Measurements from ENCODE around the gene ARHGEF1.

The ARHGEF1 gene

DNA sequence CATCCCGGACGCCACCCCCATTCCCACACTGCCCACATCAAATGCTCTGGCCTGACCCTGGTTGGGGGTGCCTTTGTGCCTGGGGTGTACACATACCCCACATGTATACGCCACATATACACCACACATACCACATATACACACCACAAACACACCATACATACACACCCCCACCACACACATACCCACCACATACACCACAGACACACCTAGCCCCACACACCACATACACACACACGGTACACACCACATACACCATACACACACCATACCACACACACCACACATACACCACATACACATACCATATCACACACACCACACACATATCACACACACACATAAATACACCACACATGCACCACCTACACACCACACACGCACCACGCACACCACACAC, 35.1 kb downstream of the ARHGEF1 start (continued):
- TF ChIP-seq, protein P1, sequence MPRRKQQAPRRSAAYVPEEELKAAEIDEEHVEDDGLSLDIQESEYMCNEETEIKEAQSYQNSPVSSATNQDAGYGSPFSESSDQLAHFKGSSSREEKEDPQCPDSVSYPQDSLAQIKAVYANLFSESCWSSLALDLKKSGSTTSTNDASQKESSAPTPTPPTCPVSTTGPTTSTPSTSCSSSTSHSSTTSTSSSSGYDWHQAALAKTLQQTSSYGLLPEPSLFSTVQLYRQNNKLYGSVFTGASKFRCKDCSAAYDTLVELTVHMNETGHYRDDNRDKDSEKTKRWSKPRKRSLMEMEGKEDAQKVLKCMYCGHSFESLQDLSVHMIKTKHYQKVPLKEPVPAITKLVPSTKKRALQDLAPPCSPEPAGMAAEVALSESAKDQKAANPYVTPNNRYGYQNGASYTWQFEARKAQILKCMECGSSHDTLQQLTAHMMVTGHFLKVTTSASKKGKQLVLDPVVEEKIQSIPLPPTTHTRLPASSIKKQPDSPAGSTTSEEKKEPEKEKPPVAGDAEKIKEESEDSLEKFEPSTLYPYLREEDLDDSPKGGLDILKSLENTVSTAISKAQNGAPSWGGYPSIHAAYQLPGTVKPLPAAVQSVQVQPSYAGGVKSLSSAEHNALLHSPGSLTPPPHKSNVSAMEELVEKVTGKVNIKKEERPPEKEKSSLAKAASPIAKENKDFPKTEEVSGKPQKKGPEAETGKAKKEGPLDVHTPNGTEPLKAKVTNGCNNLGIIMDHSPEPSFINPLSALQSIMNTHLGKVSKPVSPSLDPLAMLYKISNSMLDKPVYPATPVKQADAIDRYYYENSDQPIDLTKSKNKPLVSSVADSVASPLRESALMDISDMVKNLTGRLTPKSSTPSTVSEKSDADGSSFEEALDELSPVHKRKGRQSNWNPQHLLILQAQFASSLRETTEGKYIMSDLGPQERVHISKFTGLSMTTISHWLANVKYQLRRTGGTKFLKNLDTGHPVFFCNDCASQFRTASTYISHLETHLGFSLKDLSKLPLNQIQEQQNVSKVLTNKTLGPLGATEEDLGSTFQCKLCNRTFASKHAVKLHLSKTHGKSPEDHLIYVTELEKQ (tag by site-specific recombination; IDR thresholded peaks at IDR 0.05; ENCODE audit: borderline replicate concordance) = no peak
- TF ChIP-seq RBAK (tag by site-specific recombination; IDR thresholded peaks at IDR 0.05) (0 out of 2 replicates have a peak, but pooled peaks have one; percentile 19), ZFP3 (tag by site-specific recombination; IDR thresholded peaks at IDR 0.05; ENCODE audit: low read depth) (no peak), ZBTB7A (tag by site-specific recombination; IDR thresholded peaks at IDR 0.05; ENCODE audit: low read depth) (no peak), ZNF37A (tag by site-specific recombination; IDR thresholded peaks at IDR 0.05) (no peak), ZNF155 (tag by site-specific recombination; IDR thresholded peaks at IDR 0.05) (peak; percentile 59; the same call in 1 of the 2 replicates), ZNF555 (tag by site-specific recombination; conservative IDR thresholded peaks at IDR 0.05) (no peak), YY2 (tag by site-specific recombination; IDR thresholded peaks at IDR 0.05) (no peak), EGR2 (tag by site-specific recombination; IDR thresholded peaks at IDR 0.05; ENCODE audit: low read depth) (0 out of 2 replicates have a peak, but pooled peaks have one; percentile 12), ZNF174 (tag by site-specific recombination; IDR thresholded peaks at IDR 0.05) (no peak), SCRT1 (tag by site-specific recombination; IDR thresholded peaks at IDR 0.05; ENCODE audit: borderline replicate concordance) (no peak), ZXDB (tag by site-specific recombination; IDR thresholded peaks at IDR 0.05) (no peak), ZNF184 (tag by site-specific recombination; IDR thresholded peaks at IDR 0.05) (no peak), SALL2 (tag by site-specific recombination; IDR thresholded peaks at IDR 0.05; ENCODE audit: borderline replicate concordance) (no peak), ZNF658 (tag by site-specific recombination; IDR thresholded peaks at IDR 0.05) (no peak; the same call in 1 of the 2 replicates), ZBTB48 (tag by site-specific recombination; IDR thresholded peaks at IDR 0.05) (peak; percentile 8; the same call in 1 of the 2 replicates), GLI2 (tag by site-specific recombination; IDR thresholded peaks at IDR 0.05; ENCODE audit: borderline replicate concordance, low read depth) (no peak), SCRT2 (tag by site-specific recombination; IDR thresholded peaks at IDR 0.05) (no peak), ZNF529 (tag by site-specific recombination; IDR thresholded peaks at IDR 0.05; ENCODE audit: insufficient replicate concordance) (no peak)
- TF ChIP-seq, protein P2, sequence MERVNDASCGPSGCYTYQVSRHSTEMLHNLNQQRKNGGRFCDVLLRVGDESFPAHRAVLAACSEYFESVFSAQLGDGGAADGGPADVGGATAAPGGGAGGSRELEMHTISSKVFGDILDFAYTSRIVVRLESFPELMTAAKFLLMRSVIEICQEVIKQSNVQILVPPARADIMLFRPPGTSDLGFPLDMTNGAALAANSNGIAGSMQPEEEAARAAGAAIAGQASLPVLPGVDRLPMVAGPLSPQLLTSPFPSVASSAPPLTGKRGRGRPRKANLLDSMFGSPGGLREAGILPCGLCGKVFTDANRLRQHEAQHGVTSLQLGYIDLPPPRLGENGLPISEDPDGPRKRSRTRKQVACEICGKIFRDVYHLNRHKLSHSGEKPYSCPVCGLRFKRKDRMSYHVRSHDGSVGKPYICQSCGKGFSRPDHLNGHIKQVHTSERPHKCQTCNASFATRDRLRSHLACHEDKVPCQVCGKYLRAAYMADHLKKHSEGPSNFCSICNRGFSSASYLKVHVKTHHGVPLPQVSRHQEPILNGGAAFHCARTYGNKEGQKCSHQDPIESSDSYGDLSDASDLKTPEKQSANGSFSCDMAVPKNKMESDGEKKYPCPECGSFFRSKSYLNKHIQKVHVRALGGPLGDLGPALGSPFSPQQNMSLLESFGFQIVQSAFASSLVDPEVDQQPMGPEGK (tag by site-specific recombination; IDR thresholded peaks at IDR 0.05) = peak; percentile 59
- TF ChIP-seq, protein P3, sequence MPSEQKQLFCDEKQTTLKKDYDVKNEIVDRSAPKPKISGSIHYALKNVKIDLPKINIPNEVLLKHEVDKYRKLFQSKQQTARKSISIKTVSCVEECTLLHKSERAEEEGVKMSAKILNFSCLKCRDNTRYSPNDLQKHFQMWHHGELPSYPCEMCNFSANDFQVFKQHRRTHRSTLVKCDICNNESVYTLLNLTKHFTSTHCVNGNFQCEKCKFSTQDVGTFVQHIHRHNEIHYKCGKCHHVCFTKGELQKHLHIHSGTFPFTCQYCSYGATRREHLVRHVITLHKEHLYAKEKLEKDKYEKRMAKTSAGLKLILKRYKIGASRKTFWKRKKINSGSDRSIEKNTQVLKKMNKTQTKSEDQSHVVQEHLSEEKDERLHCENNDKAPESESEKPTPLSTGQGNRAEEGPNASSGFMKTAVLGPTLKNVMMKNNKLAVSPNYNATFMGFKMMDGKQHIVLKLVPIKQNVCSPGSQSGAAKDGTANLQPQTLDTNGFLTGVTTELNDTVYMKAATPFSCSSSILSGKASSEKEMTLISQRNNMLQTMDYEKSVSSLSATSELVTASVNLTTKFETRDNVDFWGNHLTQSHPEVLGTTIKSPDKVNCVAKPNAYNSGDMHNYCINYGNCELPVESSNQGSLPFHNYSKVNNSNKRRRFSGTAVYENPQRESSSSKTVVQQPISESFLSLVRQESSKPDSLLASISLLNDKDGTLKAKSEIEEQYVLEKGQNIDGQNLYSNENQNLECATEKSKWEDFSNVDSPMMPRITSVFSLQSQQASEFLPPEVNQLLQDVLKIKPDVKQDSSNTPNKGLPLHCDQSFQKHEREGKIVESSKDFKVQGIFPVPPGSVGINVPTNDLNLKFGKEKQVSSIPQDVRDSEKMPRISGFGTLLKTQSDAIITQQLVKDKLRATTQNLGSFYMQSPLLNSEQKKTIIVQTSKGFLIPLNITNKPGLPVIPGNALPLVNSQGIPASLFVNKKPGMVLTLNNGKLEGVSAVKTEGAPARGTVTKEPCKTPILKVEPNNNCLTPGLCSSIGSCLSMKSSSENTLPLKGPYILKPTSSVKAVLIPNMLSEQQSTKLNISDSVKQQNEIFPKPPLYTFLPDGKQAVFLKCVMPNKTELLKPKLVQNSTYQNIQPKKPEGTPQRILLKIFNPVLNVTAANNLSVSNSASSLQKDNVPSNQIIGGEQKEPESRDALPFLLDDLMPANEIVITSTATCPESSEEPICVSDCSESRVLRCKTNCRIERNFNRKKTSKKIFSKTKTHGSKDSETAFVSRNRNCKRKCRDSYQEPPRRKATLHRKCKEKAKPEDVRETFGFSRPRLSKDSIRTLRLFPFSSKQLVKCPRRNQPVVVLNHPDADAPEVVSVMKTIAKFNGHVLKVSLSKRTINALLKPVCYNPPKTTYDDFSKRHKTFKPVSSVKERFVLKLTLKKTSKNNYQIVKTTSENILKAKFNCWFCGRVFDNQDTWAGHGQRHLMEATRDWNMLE (tag by site-specific recombination; conservative IDR thresholded peaks at IDR 0.05; ENCODE audit: low read depth) = no peak
- TF ChIP-seq, protein P4, sequence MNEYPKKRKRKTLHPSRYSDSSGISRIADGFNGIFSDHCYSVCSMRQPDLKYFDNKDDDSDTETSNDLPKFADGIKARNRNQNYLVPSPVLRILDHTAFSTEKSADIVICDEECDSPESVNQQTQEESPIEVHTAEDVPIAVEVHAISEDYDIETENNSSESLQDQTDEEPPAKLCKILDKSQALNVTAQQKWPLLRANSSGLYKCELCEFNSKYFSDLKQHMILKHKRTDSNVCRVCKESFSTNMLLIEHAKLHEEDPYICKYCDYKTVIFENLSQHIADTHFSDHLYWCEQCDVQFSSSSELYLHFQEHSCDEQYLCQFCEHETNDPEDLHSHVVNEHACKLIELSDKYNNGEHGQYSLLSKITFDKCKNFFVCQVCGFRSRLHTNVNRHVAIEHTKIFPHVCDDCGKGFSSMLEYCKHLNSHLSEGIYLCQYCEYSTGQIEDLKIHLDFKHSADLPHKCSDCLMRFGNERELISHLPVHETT (tag by site-specific recombination; IDR thresholded peaks at IDR 0.05) = no peak
- TF ChIP-seq, protein P5, sequence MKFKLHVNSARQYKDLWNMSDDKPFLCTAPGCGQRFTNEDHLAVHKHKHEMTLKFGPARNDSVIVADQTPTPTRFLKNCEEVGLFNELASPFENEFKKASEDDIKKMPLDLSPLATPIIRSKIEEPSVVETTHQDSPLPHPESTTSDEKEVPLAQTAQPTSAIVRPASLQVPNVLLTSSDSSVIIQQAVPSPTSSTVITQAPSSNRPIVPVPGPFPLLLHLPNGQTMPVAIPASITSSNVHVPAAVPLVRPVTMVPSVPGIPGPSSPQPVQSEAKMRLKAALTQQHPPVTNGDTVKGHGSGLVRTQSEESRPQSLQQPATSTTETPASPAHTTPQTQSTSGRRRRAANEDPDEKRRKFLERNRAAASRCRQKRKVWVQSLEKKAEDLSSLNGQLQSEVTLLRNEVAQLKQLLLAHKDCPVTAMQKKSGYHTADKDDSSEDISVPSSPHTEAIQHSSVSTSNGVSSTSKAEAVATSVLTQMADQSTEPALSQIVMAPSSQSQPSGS (tag by site-specific recombination; IDR thresholded peaks at IDR 0.05; ENCODE audit: low read depth) = no peak
- TF ChIP-seq, protein P6, sequence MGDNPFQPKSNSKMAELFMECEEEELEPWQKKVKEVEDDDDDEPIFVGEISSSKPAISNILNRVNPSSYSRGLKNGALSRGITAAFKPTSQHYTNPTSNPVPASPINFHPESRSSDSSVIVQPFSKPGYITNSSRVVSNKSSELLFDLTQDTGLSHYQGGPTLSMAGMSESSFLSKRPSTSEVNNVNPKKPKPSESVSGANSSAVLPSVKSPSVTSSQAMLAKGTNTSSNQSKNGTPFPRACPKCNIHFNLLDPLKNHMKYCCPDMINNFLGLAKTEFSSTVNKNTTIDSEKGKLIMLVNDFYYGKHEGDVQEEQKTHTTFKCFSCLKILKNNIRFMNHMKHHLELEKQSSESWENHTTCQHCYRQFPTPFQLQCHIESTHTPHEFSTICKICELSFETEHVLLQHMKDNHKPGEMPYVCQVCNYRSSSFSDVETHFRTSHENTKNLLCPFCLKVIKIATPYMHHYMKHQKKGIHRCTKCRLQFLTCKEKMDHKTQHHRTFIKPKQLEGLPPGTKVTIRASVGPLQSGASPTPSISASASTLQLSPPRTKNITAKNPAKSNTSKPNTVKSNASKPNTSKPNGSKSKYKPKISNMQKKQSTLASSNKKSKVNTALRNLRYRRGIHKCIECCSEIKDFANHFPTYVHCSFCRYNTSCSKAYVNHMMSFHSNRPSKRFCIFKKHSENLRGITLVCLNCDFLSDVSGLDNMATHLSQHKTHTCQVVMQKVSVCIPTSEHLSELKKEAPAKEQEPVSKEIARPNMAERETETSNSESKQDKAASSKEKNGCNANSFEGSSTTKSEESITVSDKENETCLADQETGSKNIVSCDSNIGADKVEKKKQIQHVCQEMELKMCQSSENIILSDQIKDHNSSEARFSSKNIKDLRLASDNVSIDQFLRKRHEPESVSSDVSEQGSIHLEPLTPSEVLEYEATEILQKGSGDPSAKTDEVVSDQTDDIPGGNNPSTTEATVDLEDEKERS (tag by site-specific recombination; IDR thresholded peaks at IDR 0.05) = no peak
